IMR-90 (cell line): ENCODE results near the gene CA6. TPM values are rescaled to one million over a fixed set of nuclear protein-coding genes. Genes with fewer than 3 reads are reported as not detected.

ENCODE experiments used
- ATAC-seq: fragments of 200-7000 bp; cut with Tn5 transposase; 2 replicates; pipeline ENCODE4 v1.9.1; 2020; ENCODE audit warnings: low read depth, mild to moderate bottlenecking, moderate library complexity
- BruUV-seq: library from RNA; stranded (reverse); fragments of 400-500 nt; replicated peaks from 2 replicates; lab custom pipeline; 2021; lab: Mats Ljungman, UMichigan
- CTCF ChIA-PET: fragments of 300-600 bp; formaldehyde crosslinking; extraction: SDS; loops from one replicate; lab custom pipeline; 2021; ENCODE audit warnings: antibody characterized with exemption; lab: Yijun Ruan, JAX
- POLR2A ChIA-PET: fragments of 300-600 bp; sonication (Branson Sonifier 250); formaldehyde crosslinking; loops from one replicate; lab custom pipeline; 2022; ENCODE audit warnings: antibody characterized with exemption; ENCODE audit not compliant: unreplicated experiment; lab: Charles Lee
- DNase-seq: peaks from one replicate; pipeline ENCODE4 v3.0.0; 2013
- H2AFZ ChIP-seq: replicated peaks from 2 replicates; pipeline ENCODE3; 2013; ENCODE audit warnings: low read length, mild to moderate bottlenecking; ENCODE audit not compliant: poor library complexity
- H2AK5ac ChIP-seq: 2 replicates; pipeline ENCODE4 v1.6.1; 2013; ENCODE audit warnings: low read depth, low read length, inconsistent platforms
- H2AK9ac ChIP-seq: replicated peaks from 2 replicates; pipeline ENCODE3; 2013; ENCODE audit warnings: mild to moderate bottlenecking, low read depth, low read length, moderate library complexity; ENCODE audit not compliant: poor library complexity
- H2BK120ac ChIP-seq: 2 replicates; pipeline ENCODE4 v1.6.1; 2013; ENCODE audit warnings: low read depth, low read length, inconsistent platforms
- H2BK15ac ChIP-seq: 3 replicates; pipeline ENCODE4 v1.6.1; 2013; ENCODE audit warnings: low read depth, low read length, inconsistent platforms
- H2BK20ac ChIP-seq: 2 replicates; pipeline ENCODE4 v1.6.1; 2013; ENCODE audit warnings: low read depth, mild to moderate bottlenecking, inconsistent platforms, low read length, moderate library complexity
- H2BK5ac ChIP-seq: 2 replicates; pipeline ENCODE4 v1.6.1; 2013; ENCODE audit warnings: mild to moderate bottlenecking, low read depth, low read length, inconsistent platforms; ENCODE audit not compliant: poor library complexity, severe bottlenecking
- H3K14ac ChIP-seq: replicated peaks from 2 replicates; pipeline ENCODE4 v1.6.1; 2013; ENCODE audit warnings: low read depth, low read length, inconsistent platforms
- H3K18ac ChIP-seq: 2 replicates; pipeline ENCODE4 v1.6.1; 2013; ENCODE audit warnings: low read depth, low read length, control low read depth
- H3K23ac ChIP-seq: 2 replicates; pipeline ENCODE4 v1.6.1; 2013; ENCODE audit warnings: low read depth, low read length, inconsistent platforms
- H3K27ac ChIP-seq: 2 replicates; pipeline ENCODE4 v1.5.1; 2013; ENCODE audit warnings: mild to moderate bottlenecking, control low read depth, low read length; ENCODE audit not compliant: insufficient read depth
- H3K27me3 ChIP-seq: 2 replicates; pipeline ENCODE4 v1.6.1; 2013; ENCODE audit warnings: low read length; ENCODE audit not compliant: control insufficient read depth, insufficient read depth
- H3K36me3 ChIP-seq: 2 replicates; pipeline ENCODE4 v1.6.1; 2013; ENCODE audit warnings: low read length, mixed read lengths; ENCODE audit not compliant: control insufficient read depth, insufficient read depth
- H3K4ac ChIP-seq: 2 replicates; pipeline ENCODE4 v1.6.1; 2013; ENCODE audit warnings: low read depth, low read length, inconsistent platforms
- H3K4me1 ChIP-seq: 2 replicates; pipeline ENCODE4 v1.6.1; 2013; ENCODE audit warnings: low read length, mixed read lengths; ENCODE audit not compliant: control insufficient read depth, insufficient read depth
- H3K4me2 ChIP-seq: 2 replicates; pipeline ENCODE4 v1.6.1; 2013; ENCODE audit warnings: low read depth, mild to moderate bottlenecking, control low read depth, low read length, moderate library complexity
- H3K4me3 ChIP-seq: 2 replicates; pipeline ENCODE4 v1.5.1; 2013; ENCODE audit warnings: low read depth, mild to moderate bottlenecking, control low read depth, low read length, moderate library complexity; ENCODE audit not compliant: insufficient read depth
- H3K56ac ChIP-seq: 2 replicates; pipeline ENCODE4 v1.6.1; 2013; ENCODE audit warnings: low read length, inconsistent platforms; ENCODE audit not compliant: insufficient read depth; ENCODE audit errors: extremely low read depth
- H3K79me1 ChIP-seq, 2 experiments: 2 replicates each; pipeline ENCODE4 v1.6.1; 2013; ENCODE audit warnings: low read length in 2 of 2, inconsistent platforms in 1 of 2, low read depth in 1 of 2
- H3K9ac ChIP-seq: 2 replicates; pipeline ENCODE4 v1.6.1; 2013; ENCODE audit warnings: low read depth, low read length, control low read depth
- H3K9me1 ChIP-seq: 2 replicates; pipeline ENCODE4 v1.6.1; 2013; ENCODE audit warnings: low read length, inconsistent platforms; ENCODE audit not compliant: insufficient read depth
- H3K9me3 ChIP-seq: 2 replicates; pipeline ENCODE4 v1.6.1; 2013; ENCODE audit warnings: low read length; ENCODE audit not compliant: control insufficient read depth, insufficient read depth
- H4K20me1 ChIP-seq: 2 replicates; pipeline ENCODE4 v1.6.1; 2013; ENCODE audit warnings: low read length, inconsistent platforms; ENCODE audit not compliant: insufficient read depth
- H4K5ac ChIP-seq: 2 replicates; pipeline ENCODE4 v1.6.1; 2013; ENCODE audit warnings: mild to moderate bottlenecking, low read depth, low read length, control low read depth
- H4K8ac ChIP-seq, 2 experiments: 2 replicates each; pipeline ENCODE4 v1.6.1; 2013; ENCODE audit warnings: low read depth in 2 of 2, low read length in 2 of 2, control low read depth in 1 of 2, inconsistent platforms in 1 of 2
- H4K91ac ChIP-seq: 2 replicates; pipeline ENCODE4 v1.6.1; 2013; ENCODE audit warnings: low read depth, low read length, inconsistent platforms; ENCODE audit not compliant: insufficient read depth
- CEBPB ChIP-seq: IDR thresholded peaks from 2 replicates; pipeline ENCODE4 v1.6.1; 2012; ENCODE audit warnings: low read depth, low read length, improper control_type of control experiment
- CHD1 ChIP-seq: IDR thresholded peaks from 2 replicates; pipeline ENCODE4 v1.6.1; 2012; ENCODE audit warnings: low read depth, low read length, improper control_type of control experiment
- FOS ChIP-seq: fragments of 150-350 bp; IDR thresholded peaks from 2 replicates; pipeline ENCODE4 v1.6.1; 2016; ENCODE audit warnings: low read depth, low read length
- MAZ ChIP-seq: IDR thresholded peaks from 2 replicates; pipeline ENCODE4 v1.6.1; 2012; ENCODE audit warnings: low read depth, mild to moderate bottlenecking, low read length, improper control_type of control experiment, moderate library complexity, borderline replicate concordance
- POLR2A ChIP-seq: IDR thresholded peaks from 2 replicates; pipeline ENCODE4 v1.6.1; 2012; ENCODE audit warnings: mild to moderate bottlenecking, low read depth, low read length
- SMC3 ChIP-seq: fragments of 150-350 bp; IDR thresholded peaks from 2 replicates; pipeline ENCODE4 v1.6.1; 2016; ENCODE audit warnings: low read depth, mild to moderate bottlenecking, antibody characterized with exemption, low read length, moderate library complexity
- WGBS, 2 experiments: methylation state at CpG; one replicate each; pipeline versions ENCODE4 v1.1.5 to v1.1.7; 2013; ENCODE audit warnings: missing lambda C conversion rate in 2 of 2; ENCODE audit not compliant: insufficient read length in 1 of 2; ENCODE audit errors: extremely low coverage in 2 of 2; 5-methylcytosine and 5-hydroxymethylcytosine counted together
- dilution Hi-C: fragments of 300-500 bp; cut with HindIII; formaldehyde crosslinking; loops from one replicate; pipeline ENCODE4 v1.14.3; 2018; ENCODE audit warnings: low sequenced_read_pairs; ENCODE audit not compliant: unreplicated experiment
- in situ Hi-C: fragments of 300-500 bp; cut with MboI; formaldehyde crosslinking; loops from 3 replicates; pipeline ENCODE4 v1.14.3; 2019; ENCODE audit warnings: low sequenced_read_pairs, inconsistent platforms, mixed read lengths
- intact Hi-C: fragments of 100-400 bp; cut with micrococcal nuclease; formaldehyde crosslinking; loops from 2 replicates; pipeline ENCODE4 v1.10.0; 2022
- polyA plus RNA-seq, 3 experiments: library from polyadenylated mRNA; depleted of rRNA; stranded (reverse); fragments of >200 nt; gene quantifications; 2 replicates each; pipeline ENCODE4 v1.2.3, GENCODE V29; 2012; ENCODE audit warnings: low replicate concordance in 1 of 3
- total RNA-seq: library from RNA; depleted of rRNA; stranded (reverse); fragments of >200 nt; gene quantifications from 2 replicates; pipeline ENCODE4 v1.2.3, GENCODE V29; 2012
- TF ChIP-seq, protein P1 (sequence below): conservative IDR thresholded peaks from 2 replicates; pipeline ENCODE4 v1.5.1; 2012; ENCODE audit warnings: mild to moderate bottlenecking, low read depth, low read length, improper control_type of control experiment

Gene CA6
- total and polyA plus RNA-seq, 2 of the 4 experiments (the other 2 are of a cell fraction), result not detected

DNA sequence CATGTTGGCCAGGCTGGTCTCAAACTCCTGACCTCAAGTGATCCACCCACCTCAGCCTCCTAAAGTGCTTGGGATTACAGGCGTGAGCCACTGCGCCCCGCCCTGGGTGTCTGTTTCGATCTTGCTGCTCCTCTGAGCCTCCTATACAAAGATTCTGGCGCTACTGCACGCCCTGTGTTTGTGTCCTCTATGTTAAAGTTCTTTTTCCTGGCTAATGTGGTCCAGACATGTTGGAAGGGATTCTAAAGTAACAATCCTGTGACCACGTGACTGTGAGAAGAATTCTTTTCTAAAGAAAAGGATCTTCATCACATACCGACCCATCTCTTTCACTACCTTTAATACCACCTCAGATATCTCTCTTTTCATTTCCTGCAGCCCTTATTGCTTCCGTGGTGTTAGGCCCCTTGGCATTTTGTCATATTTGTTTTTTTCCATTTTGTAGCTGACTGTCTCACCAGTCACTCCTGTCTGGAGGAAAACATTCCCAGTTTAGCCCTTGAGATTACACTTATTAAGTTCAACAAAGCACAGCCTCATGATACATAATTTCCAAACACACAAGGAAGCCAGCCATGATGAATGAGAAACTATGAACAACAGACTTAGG, 40.0 kb upstream of the CA6 start:
- H2AK5ac ChIP-seq, result peak overlapping the region; percentile 22; the same call in 1 of the 2 replicates
- H3K18ac ChIP-seq, result peak overlapping the region; percentile 3; the same call in 1 of the 2 replicates
- H2BK15ac ChIP-seq, result peak overlapping the region; percentile 92; the same call in 1 of the 3 replicates
- peak overlapping the region; percentile 68 for H2BK5ac ChIP-seq
- 58 to 100% methylated on average over 1 to 2 of the region's 9 CpGs for WGBS, 2 experiments
- H3K4me2 ChIP-seq, result no peak overlapping the region
- H4K5ac ChIP-seq, result peak overlapping the region; percentile 6; the same call in 1 of the 2 replicates
- H3K9me3 ChIP-seq, result peaks cover 4% of the 10 kb centered on the region
- peak overlapping the region; percentile 50 for H2BK20ac ChIP-seq
- peaks cover 11% of the 10 kb centered on the region for H3K4me1 ChIP-seq
- intact Hi-C loops (no loop called here), dilution Hi-C loops (no loop called here), in situ Hi-C loops (loop anchor here (25.0 kb wide), 1 partner anchor 582 kb away; no protein-coding TSS in a partner anchor)
- H3K9ac ChIP-seq, result no peak overlapping the region
- TF ChIP-seq SMC3 (no peak), MAZ (no peak), POLR2A (no peak), CEBPB (no peak), FOS (no peak), CHD1 (no peak)
- TF ChIP-seq, protein P1, sequence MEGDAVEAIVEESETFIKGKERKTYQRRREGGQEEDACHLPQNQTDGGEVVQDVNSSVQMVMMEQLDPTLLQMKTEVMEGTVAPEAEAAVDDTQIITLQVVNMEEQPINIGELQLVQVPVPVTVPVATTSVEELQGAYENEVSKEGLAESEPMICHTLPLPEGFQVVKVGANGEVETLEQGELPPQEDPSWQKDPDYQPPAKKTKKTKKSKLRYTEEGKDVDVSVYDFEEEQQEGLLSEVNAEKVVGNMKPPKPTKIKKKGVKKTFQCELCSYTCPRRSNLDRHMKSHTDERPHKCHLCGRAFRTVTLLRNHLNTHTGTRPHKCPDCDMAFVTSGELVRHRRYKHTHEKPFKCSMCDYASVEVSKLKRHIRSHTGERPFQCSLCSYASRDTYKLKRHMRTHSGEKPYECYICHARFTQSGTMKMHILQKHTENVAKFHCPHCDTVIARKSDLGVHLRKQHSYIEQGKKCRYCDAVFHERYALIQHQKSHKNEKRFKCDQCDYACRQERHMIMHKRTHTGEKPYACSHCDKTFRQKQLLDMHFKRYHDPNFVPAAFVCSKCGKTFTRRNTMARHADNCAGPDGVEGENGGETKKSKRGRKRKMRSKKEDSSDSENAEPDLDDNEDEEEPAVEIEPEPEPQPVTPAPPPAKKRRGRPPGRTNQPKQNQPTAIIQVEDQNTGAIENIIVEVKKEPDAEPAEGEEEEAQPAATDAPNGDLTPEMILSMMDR, result no peak
- H3K14ac ChIP-seq, result no peak overlapping the region
- H3K9me1 ChIP-seq, result peaks cover 22% of the 10 kb centered on the region
- H3K27ac ChIP-seq, result no peak overlapping the region
- peak overlapping the region; percentile 14; the same call in 1 of the 2 replicates for H3K4ac ChIP-seq
- H3K27me3 ChIP-seq, result no peaks in the 10 kb centered on the region
- H4K8ac ChIP-seq, result peak overlapping the region in 1 of 2 experiments; percentile 49; a peak in 2 of 4 replicates
- no peak overlapping the region for H3K4me3 ChIP-seq
- no peak overlapping the region for H2AK9ac ChIP-seq
- DNase-seq, result no peak
- no peak overlapping the region for H2AFZ ChIP-seq
- peak overlapping the region; percentile 39 for H4K91ac ChIP-seq
- no peak for ATAC-seq
- ChIA-PET CTCF (no interaction called here), POLR2A (interaction anchor here (0.5 kb wide), 1 partner anchor 44 kb away, joined by 9 read pairs; no protein-coding TSS in a partner anchor)
- peak overlapping the region; percentile 12; the same call in 1 of the 2 replicates for H2BK120ac ChIP-seq
- H3K56ac ChIP-seq, result no peak overlapping the region
- no peak overlapping the region for H3K23ac ChIP-seq
- H3K36me3 ChIP-seq, result no peaks in the 10 kb centered on the region
- peaks cover 0 to 5% of the 10 kb centered on the region in 2 experiments; a peak in 1 of 4 replicates for H3K79me1 ChIP-seq
- no peaks in the 10 kb centered on the region for H4K20me1 ChIP-seq
- BruUV-seq, result no TSS peak
